ENCODE results near the gene ZNF76. TPM values are rescaled to one million over a fixed set of nuclear protein-coding genes. Genes with fewer than 3 reads are reported as not detected.
A peak's percentile ranks its signal among the peaks of the same experiment; 100 is the strongest.

Gene ZNF76
- total and polyA plus RNA-seq, 9 of the 15 experiments (the other 6 are each of a cell fraction or from before 2014, with no cell fraction given), result 1.2 to 17.8 (median 10.7) TPM

DNA sequence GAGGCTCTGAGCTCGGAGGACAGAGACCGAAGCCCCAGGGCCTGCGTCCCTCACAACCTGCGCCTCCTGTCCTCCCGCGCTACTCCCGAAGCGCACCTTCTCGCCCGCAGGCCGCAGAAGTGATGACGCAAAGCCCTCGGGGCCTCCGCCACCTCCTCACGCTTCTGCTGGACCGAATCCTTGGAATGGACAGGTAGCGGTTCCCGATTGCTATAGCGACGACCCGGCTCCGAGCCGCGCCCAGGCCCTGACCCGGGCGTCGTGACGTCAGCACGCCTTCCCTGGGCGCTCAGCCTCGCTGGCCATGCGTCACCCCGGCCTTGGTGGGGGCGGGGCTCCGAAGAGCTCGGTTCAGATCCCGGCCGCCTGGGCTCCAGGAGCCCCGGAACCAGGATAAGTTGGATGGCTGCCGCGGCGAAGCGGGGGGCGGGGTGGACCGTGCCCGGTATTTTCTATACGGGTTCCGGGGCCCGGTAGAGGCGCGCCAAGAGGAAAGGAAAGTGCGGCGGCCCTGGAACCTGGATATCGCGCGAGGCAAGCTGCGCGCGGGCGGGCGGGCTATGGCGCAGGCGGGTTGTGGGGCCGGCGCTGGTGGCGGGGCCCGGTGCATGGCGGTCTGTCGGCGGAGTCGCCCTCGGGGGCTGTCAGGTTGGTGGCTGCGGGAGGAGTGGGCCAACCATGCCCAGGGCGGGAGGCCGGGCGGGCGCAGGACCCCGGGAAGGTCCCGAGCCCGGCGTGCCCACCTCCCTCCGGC, at the start of gene ZNF76 (continued):
- TF ChIP-seq ZNF740 (CRISPR knock-in tag; IDR thresholded peaks at IDR 0.05) (no peak), ZNF740 (tag; IDR thresholded peaks at IDR 0.05) (no peak), CHD7 (IDR thresholded peaks at IDR 0.05; ENCODE audit: low read depth, low read length) (no peak), SRSF9 (IDR thresholded peaks at IDR 0.05; ENCODE audit: borderline replicate concordance, low read depth, low read length) (no peak), CCNT2 (IDR thresholded peaks at IDR 0.05; ENCODE audit: borderline replicate concordance, extremely low read depth, insufficient read length, low read depth, low read length) (peak; percentile 98), KAT2B (IDR thresholded peaks at IDR 0.05; ENCODE audit: low read depth, low read length) (no peak)
- TF ChIP-seq, protein P1, sequence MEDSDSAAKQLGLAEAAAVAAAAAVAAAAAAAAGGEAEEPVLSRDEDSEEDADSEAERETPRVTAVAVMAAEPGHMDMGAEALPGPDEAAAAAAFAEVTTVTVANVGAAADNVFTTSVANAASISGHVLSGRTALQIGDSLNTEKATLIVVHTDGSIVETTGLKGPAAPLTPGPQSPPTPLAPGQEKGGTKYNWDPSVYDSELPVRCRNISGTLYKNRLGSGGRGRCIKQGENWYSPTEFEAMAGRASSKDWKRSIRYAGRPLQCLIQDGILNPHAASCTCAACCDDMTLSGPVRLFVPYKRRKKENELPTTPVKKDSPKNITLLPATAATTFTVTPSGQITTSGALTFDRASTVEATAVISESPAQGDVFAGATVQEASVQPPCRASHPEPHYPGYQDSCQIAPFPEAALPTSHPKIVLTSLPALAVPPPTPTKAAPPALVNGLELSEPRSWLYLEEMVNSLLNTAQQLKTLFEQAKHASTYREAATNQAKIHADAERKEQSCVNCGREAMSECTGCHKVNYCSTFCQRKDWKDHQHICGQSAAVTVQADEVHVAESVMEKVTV (CRISPR knock-in tag; IDR thresholded peaks at IDR 0.05), result peak; percentile 61; the same call in 1 of the 2 replicates
- TF ChIP-seq, protein P2, sequence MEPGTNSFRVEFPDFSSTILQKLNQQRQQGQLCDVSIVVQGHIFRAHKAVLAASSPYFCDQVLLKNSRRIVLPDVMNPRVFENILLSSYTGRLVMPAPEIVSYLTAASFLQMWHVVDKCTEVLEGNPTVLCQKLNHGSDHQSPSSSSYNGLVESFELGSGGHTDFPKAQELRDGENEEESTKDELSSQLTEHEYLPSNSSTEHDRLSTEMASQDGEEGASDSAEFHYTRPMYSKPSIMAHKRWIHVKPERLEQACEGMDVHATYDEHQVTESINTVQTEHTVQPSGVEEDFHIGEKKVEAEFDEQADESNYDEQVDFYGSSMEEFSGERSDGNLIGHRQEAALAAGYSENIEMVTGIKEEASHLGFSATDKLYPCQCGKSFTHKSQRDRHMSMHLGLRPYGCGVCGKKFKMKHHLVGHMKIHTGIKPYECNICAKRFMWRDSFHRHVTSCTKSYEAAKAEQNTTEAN (CRISPR knock-in tag; IDR thresholded peaks at IDR 0.05), result no peak

Measured in K562 (cell line).